BLaER1 (cell line): Measurements from ENCODE around the gene COL4A1.

ENCODE experiments used
- H3K27ac ChIP-seq: shearing (Covaris generic); formaldehyde crosslinking; 2 replicates; pipeline ENCODE4 v1.8.1; 2022
- H3K27me3 ChIP-seq: shearing (Covaris generic); formaldehyde crosslinking; 2 replicates; pipeline ENCODE4 v1.8.1; 2022
- H3K36me3 ChIP-seq: shearing (Covaris generic); formaldehyde crosslinking; 2 replicates; pipeline ENCODE4 v1.8.1; 2022
- H3K4me1 ChIP-seq: shearing (Covaris generic); formaldehyde crosslinking; 2 replicates; pipeline ENCODE4 v1.8.1; 2022
- H3K4me2 ChIP-seq: shearing (Covaris generic); formaldehyde crosslinking; 2 replicates; pipeline ENCODE4 v1.8.1; 2022
- H3K4me3 ChIP-seq: shearing (Covaris generic); formaldehyde crosslinking; 2 replicates; pipeline ENCODE4 v1.8.1; 2022
- H3K9ac ChIP-seq: shearing (Covaris generic); formaldehyde crosslinking; 2 replicates; pipeline ENCODE4 v1.8.1; 2022
- H3K9me3 ChIP-seq: shearing (Covaris generic); formaldehyde crosslinking; 2 replicates; pipeline ENCODE4 v1.8.1; 2022
- H4K20me1 ChIP-seq: shearing (Covaris generic); formaldehyde crosslinking; 2 replicates; pipeline ENCODE4 v1.8.1; 2022
- Cebpa-rat ChIP-seq: shearing (Covaris generic); IDR thresholded peaks from 2 replicates; pipeline ENCODE4 v1.8.1; 2022

Gene COL4A1

GRCh38 chr13:110107568-110108347 is 199.2 kb downstream of the COL4A1 start:
- peaks cover 4% of the 10 kb centered on the region for H3K9me3 ChIP-seq
- H4K20me1 ChIP-seq, result no peaks in the 10 kb centered on the region
- no peak for TF ChIP-seq Cebpa-rat
- H3K9ac ChIP-seq, result no peak overlapping the region
- H3K4me1 ChIP-seq, result peaks cover 48% of the 10 kb centered on the region
- H3K27ac ChIP-seq, result peak overlapping the region; percentile 68
- no peak overlapping the region for H3K4me3 ChIP-seq
- H3K36me3 ChIP-seq, result no peaks in the 10 kb centered on the region
- H3K4me2 ChIP-seq, result peak overlapping the region; percentile 98
- H3K27me3 ChIP-seq, result no peaks in the 10 kb centered on the region

GRCh38 chr13:110106726-110107125 is 200.2 kb downstream of the COL4A1 start:
- TF ChIP-seq Cebpa-rat, result no peak
- Histone ChIP-seq H3K27me3 (no peaks in the 10 kb centered on the region), H3K4me3 (no peak overlapping the region), H3K36me3 (no peaks in the 10 kb centered on the region), H3K4me2 (no peak overlapping the region), H4K20me1 (no peaks in the 10 kb centered on the region), H3K4me1 (peaks cover 44% of the 10 kb centered on the region), H3K9ac (no peak overlapping the region), H3K9me3 (peaks cover 14% of the 10 kb centered on the region), H3K27ac (peak overlapping the region; percentile 68)

- TF ChIP-seq Cebpa-rat, result no peak
- Histone ChIP-seq H3K9ac (no peak overlapping the region), H3K27ac (no peak overlapping the region)
Observed at GRCh38 chr13:110105136-110105535, 201.8 kb downstream of the COL4A1 start.

GRCh38 chr13:110103534-110103933 is 203.4 kb downstream of the COL4A1 start:
- H3K27me3 ChIP-seq, result no peaks in the 10 kb centered on the region
- H3K9me3 ChIP-seq, result peaks cover 45% of the 10 kb centered on the region
- no peaks in the 10 kb centered on the region for H4K20me1 ChIP-seq
- H3K27ac ChIP-seq, result no peak overlapping the region
- no peak overlapping the region for H3K9ac ChIP-seq
- no peaks in the 10 kb centered on the region for H3K36me3 ChIP-seq
- peaks cover 22% of the 10 kb centered on the region for H3K4me1 ChIP-seq
- H3K4me2 ChIP-seq, result no peak overlapping the region
- no peak overlapping the region for H3K4me3 ChIP-seq
- no peak for TF ChIP-seq Cebpa-rat

More at GRCh38 chr13:110105136-110105535, 201.8 kb downstream of the COL4A1 start:
- no peaks in the 10 kb centered on the region for H3K27me3 ChIP-seq
- no peak overlapping the region for H3K4me2 ChIP-seq
- H3K36me3 ChIP-seq, result no peaks in the 10 kb centered on the region
- no peak overlapping the region for H3K4me3 ChIP-seq
- peaks cover 29% of the 10 kb centered on the region for H3K9me3 ChIP-seq
- H3K4me1 ChIP-seq, result peaks cover 38% of the 10 kb centered on the region
- no peaks in the 10 kb centered on the region for H4K20me1 ChIP-seq

- no peak overlapping the region for H3K27ac ChIP-seq
- no peaks in the 10 kb centered on the region for H3K36me3 ChIP-seq
- peaks cover 50% of the 10 kb centered on the region for H3K9me3 ChIP-seq
- peaks cover 17% of the 10 kb centered on the region for H3K4me1 ChIP-seq
- no peak overlapping the region for H3K4me2 ChIP-seq
- no peak for TF ChIP-seq Cebpa-rat
- H4K20me1 ChIP-seq, result no peaks in the 10 kb centered on the region
- no peaks in the 10 kb centered on the region for H3K27me3 ChIP-seq
- no peak overlapping the region for H3K9ac ChIP-seq
- H3K4me3 ChIP-seq, result no peak overlapping the region
Observed at GRCh38 chr13:110103026-110103425, 203.9 kb downstream of the COL4A1 start.

- peaks cover 57% of the 10 kb centered on the region for H3K9me3 ChIP-seq
- H3K27ac ChIP-seq, result no peak overlapping the region
- H4K20me1 ChIP-seq, result no peaks in the 10 kb centered on the region
- no peak overlapping the region for H3K4me2 ChIP-seq
- peaks cover 7% of the 10 kb centered on the region for H3K4me1 ChIP-seq
- no peak for TF ChIP-seq Cebpa-rat
- no peak overlapping the region for H3K4me3 ChIP-seq
- no peaks in the 10 kb centered on the region for H3K36me3 ChIP-seq
- H3K9ac ChIP-seq, result no peak overlapping the region
- no peaks in the 10 kb centered on the region for H3K27me3 ChIP-seq
Observed at GRCh38 chr13:110102053-110102452, 204.9 kb downstream of the COL4A1 start.

GRCh38 chr13:110099922-110100321 is 207.0 kb downstream of the COL4A1 start:
- Histone ChIP-seq H3K4me2 (no peak overlapping the region), H3K27ac (no peak overlapping the region), H3K27me3 (no peaks in the 10 kb centered on the region), H3K9ac (no peak overlapping the region), H4K20me1 (no peaks in the 10 kb centered on the region), H3K4me1 (no peaks in the 10 kb centered on the region), H3K4me3 (no peak overlapping the region), H3K36me3 (no peaks in the 10 kb centered on the region), H3K9me3 (peaks cover 57% of the 10 kb centered on the region)
- no peak for TF ChIP-seq Cebpa-rat
